ENCODE data around the gene ATP6AP1.

- no peak for TF ChIP-seq CTCF (IDR thresholded peaks at IDR 0.05)
- no peak for TF ChIP-seq ZFX (IDR thresholded peaks at IDR 0.05; ENCODE audit: borderline replicate concordance)
Observed at GRCh38 chrX:154426916-154427770, 1.3 kb upstream of the ATP6AP1 start.
